Measurements from ENCODE around the gene HORMAD2.
"Not testable (repeated sequence)": the region's sequence is repeated elsewhere in the genome, so short reads cannot be mapped to it uniquely, and the experiment has no call there.

Gene HORMAD2

DNA sequence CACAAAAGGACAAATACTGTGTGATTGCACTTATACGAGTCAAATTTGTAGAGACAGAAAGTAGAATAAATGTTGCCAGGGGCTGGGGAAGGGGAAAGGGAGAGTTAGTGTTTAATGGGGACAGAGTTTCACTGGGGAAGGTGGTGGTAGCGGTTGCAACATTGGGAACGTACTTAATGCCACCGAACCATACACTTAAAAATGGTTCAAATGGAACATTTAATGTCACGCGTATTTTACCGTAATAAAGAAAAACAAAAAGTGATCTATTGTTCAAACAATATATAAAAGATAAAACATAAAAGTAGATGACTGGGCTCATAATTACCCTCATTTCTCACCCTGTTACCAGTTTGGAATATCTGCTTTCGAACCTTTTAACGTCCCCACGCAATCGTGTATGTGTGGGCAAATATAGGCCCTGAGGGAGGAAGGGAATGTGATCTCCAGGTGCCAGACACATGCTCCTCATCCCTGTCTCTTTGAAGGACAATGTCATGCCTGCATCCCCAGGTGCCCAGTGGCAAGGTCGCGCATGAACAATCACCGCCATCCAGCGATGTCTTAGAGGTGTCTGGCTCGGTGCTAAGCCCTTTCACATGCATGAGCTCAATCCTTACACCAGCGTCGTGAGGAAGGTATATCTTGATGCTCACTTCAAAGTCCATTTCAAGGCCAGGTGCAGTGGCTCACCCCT lies 131.0 kb downstream of the HORMAD2 start:
- H3K36me3 ChIP-seq (ENCODE audit: control insufficient read depth, insufficient read depth, low read length), result no peaks in the 10 kb centered on the region
- no peaks in the 10 kb centered on the region for H3K9me3 ChIP-seq (ENCODE audit: control insufficient read depth, insufficient read depth, low read depth, low read length)
- H3K9ac ChIP-seq (ENCODE audit: low read length), result no peak overlapping the region
- H3K4me3 ChIP-seq (ENCODE audit: low read depth, low read length), result no peak overlapping the region
- H3K27ac ChIP-seq (ENCODE audit: low read depth, low read length), result no peak overlapping the region
- peaks cover 3% of the 10 kb centered on the region; the same call in 1 of the 2 replicates for H3K27me3 ChIP-seq (ENCODE audit: control insufficient read depth, insufficient read depth, low read length)
- peaks cover 35% of the 10 kb centered on the region for H3K4me1 ChIP-seq (ENCODE audit: control insufficient read depth, insufficient read depth, low read length)

DNA sequence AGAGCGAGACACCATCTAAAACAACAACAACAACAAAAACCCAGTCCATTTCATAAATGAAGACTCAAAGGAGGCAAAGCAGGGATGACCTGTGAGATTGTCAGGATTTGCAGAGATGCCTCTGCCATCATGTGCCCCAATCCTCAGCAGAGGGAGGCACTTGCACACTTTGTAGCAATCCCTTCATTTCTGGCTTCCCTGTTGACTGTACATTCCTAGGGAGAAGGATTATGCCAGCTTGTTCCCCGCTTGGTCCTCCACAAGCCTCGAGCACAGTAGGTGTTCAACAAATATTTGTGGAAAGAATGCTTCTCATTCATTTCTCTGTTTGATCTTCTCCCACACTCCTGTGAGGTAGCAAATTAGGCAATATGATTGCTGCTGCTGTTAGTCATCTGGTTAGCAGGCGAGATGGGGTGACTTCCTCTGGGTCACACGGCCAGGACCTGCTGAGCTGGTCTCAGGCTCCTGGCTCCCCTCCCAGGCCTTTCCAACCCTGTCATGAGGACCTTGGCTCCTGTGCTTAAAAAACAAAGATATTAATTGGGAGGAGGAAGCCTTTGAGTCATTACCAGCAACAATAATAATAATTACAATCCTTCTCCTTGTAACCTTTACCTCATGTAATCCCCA lies 132.2 kb downstream of the HORMAD2 start:
- Histone ChIP-seq H3K36me3 (ENCODE audit: control insufficient read depth, insufficient read depth, low read length) (no peaks in the 10 kb centered on the region), H3K9ac (ENCODE audit: low read length) (no peak overlapping the region), H3K4me1 (ENCODE audit: control insufficient read depth, insufficient read depth, low read length) (peaks cover 35% of the 10 kb centered on the region), H3K27me3 (ENCODE audit: control insufficient read depth, insufficient read depth, low read length) (peaks cover 3% of the 10 kb centered on the region; the same call in 1 of the 2 replicates), H3K9me3 (ENCODE audit: control insufficient read depth, insufficient read depth, low read depth, low read length) (no peaks in the 10 kb centered on the region), H3K4me3 (ENCODE audit: low read depth, low read length) (no peak overlapping the region), H3K27ac (ENCODE audit: low read depth, low read length) (no peak overlapping the region)

GRCh38 chr22:30212996-30213441 lies 132.8 kb downstream of the HORMAD2 start:
- Histone ChIP-seq H3K4me1 (ENCODE audit: control insufficient read depth, insufficient read depth, low read length) (peaks cover 35% of the 10 kb centered on the region), H3K36me3 (ENCODE audit: control insufficient read depth, insufficient read depth, low read length) (no peaks in the 10 kb centered on the region), H3K9me3 (ENCODE audit: control insufficient read depth, insufficient read depth, low read depth, low read length) (no peaks in the 10 kb centered on the region), H3K4me3 (ENCODE audit: low read depth, low read length) (no peak overlapping the region), H3K27ac (ENCODE audit: low read depth, low read length) (no peak overlapping the region), H3K9ac (ENCODE audit: low read length) (no peak overlapping the region), H3K27me3 (ENCODE audit: control insufficient read depth, insufficient read depth, low read length) (peaks cover 3% of the 10 kb centered on the region; the same call in 1 of the 2 replicates)

- Histone ChIP-seq H3K4me1 (ENCODE audit: control insufficient read depth, insufficient read depth, low read length) (peaks cover 26% of the 10 kb centered on the region), H3K4me3 (ENCODE audit: low read depth, low read length) (no peak overlapping the region), H3K27ac (ENCODE audit: low read depth, low read length) (no peak overlapping the region), H3K9ac (ENCODE audit: low read length) (no peak overlapping the region), H3K27me3 (ENCODE audit: control insufficient read depth, insufficient read depth, low read length) (peaks cover 3% of the 10 kb centered on the region; the same call in 1 of the 2 replicates), H3K36me3 (ENCODE audit: control insufficient read depth, insufficient read depth, low read length) (no peaks in the 10 kb centered on the region), H3K9me3 (ENCODE audit: control insufficient read depth, insufficient read depth, low read depth, low read length) (no peaks in the 10 kb centered on the region)
Measured at GRCh38 chr22:30214703-30215407, 134.6 kb downstream of the HORMAD2 start.

DNA sequence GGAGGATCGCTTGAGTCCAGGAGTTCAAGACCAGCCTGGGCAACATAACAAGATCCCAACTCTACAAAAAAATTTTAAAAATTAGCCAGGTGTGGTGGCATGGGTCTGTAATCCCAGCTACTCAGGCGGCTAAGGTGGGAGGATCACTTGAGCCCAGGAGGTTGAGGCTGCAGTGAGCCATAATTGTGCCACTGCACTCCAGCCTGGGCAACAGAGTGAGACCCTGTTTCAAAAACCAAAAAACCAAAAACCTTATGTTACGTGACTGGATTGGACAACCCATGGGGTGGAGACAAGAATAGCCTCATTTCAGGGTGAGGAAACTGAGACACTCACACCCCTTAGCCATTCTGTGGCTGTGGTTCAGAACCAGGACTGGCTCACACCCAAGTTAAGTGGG lies 136.0 kb downstream of the HORMAD2 start:
- H3K36me3 ChIP-seq (ENCODE audit: control insufficient read depth, insufficient read depth, low read length); H3K27ac ChIP-seq (ENCODE audit: low read depth, low read length): not testable (repeated sequence)
- peaks cover 15% of the 10 kb centered on the region for H3K4me1 ChIP-seq (ENCODE audit: control insufficient read depth, insufficient read depth, low read length)

GRCh38 chr22:30216710-30217109 lies 136.4 kb downstream of the HORMAD2 start:
- Histone ChIP-seq H3K9ac (ENCODE audit: low read length) (no peak overlapping the region), H3K4me1 (ENCODE audit: control insufficient read depth, insufficient read depth, low read length) (peaks cover 15% of the 10 kb centered on the region), H3K27me3 (ENCODE audit: control insufficient read depth, insufficient read depth, low read length) (peaks cover 5% of the 10 kb centered on the region; the same call in 1 of the 2 replicates), H3K27ac (ENCODE audit: low read depth, low read length) (no peak overlapping the region), H3K9me3 (ENCODE audit: control insufficient read depth, insufficient read depth, low read depth, low read length) (no peaks in the 10 kb centered on the region), H3K4me3 (ENCODE audit: low read depth, low read length) (no peak overlapping the region), H3K36me3 (ENCODE audit: control insufficient read depth, insufficient read depth, low read length) (no peaks in the 10 kb centered on the region)

More for the DNA sequence above, 136.0 kb downstream of the HORMAD2 start:
- not testable (repeated sequence) for H3K27me3 ChIP-seq (ENCODE audit: control insufficient read depth, insufficient read depth, low read length); H3K4me3 ChIP-seq (ENCODE audit: low read depth, low read length); H3K9ac ChIP-seq (ENCODE audit: low read length); H3K9me3 ChIP-seq (ENCODE audit: control insufficient read depth, insufficient read depth, low read depth, low read length)

DNA sequence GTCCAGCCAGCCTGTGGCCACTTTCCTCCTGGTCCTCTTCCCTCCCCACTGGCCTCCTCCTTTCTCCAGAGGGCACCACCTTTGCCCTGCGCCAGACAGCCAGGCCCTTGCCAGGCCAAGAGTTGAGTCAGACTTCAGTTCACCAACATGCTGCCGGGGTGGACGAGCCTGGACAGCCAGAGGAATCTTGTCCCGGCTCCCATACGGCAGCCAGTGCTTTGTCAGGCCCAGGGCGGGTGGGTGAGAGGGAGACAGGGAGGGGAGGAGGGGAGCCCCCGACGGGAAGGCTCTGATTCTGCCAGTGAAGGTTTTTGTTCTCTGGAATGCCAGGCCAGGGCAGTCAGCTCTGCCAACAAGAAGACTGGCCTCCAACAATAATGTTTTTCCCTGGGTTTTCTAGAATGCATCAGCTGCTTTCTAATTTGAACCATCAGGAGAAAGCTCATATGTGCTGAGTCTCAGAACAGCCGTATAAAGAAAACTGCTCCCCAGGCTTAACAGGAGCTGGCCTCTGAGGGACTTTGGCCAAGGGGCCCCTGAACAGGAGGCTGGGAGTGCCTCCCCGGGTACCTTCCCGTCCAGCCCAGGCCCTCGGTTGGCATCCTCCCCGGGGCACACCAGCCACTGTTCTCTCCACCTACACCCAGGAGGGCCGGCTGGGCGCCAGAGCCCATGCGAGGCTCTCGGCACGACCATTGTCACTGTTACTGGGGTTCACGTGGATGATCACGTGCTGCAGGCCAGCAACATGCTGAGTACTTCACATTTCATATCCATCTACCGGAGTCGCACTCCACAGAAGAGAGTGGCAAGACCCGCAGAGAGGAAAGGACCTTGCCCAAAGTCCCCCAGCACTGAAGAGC lies 137.7 kb downstream of the HORMAD2 start:
- H3K9me3 ChIP-seq (ENCODE audit: control insufficient read depth, insufficient read depth, low read depth, low read length), result no peaks in the 10 kb centered on the region
- H3K36me3 ChIP-seq (ENCODE audit: control insufficient read depth, insufficient read depth, low read length), result no peaks in the 10 kb centered on the region
- H3K27ac ChIP-seq (ENCODE audit: low read depth, low read length), result no peak overlapping the region
- no peak overlapping the region for H3K9ac ChIP-seq (ENCODE audit: low read length)
- peaks cover 5% of the 10 kb centered on the region; the same call in 1 of the 2 replicates for H3K27me3 ChIP-seq (ENCODE audit: control insufficient read depth, insufficient read depth, low read length)
- no peak overlapping the region for H3K4me3 ChIP-seq (ENCODE audit: low read depth, low read length)
- H3K4me1 ChIP-seq (ENCODE audit: control insufficient read depth, insufficient read depth, low read length), result peaks cover 10% of the 10 kb centered on the region

DNA sequence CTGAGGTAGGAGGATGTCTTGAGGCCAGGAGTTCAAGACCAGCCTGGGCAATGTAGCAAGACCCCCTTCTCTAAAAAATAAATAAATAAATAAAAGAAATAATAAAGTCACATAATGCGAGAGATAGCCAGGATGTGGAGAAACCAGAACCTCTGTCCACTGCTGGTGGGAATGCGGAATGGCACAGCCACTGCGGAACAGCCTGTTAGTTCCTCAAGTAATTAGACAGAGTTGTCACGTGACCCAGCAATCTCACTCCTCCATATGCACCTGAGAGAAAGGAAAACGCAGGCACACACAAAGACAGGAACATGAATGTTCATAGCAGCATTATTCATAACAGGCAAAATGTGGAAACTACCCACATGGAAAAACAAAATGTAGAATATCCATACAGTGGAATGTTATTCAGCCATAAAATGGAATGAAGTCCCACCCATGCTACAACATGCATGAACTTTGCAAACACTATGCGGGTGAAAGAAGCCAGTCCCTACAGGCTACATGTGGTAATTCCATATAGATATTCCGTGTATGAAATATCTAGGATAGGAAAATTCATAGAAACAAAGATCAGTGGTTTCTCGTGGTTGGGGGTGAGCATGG lies 138.9 kb downstream of the HORMAD2 start:
- Histone ChIP-seq H3K9me3 (ENCODE audit: control insufficient read depth, insufficient read depth, low read depth, low read length) (no peaks in the 10 kb centered on the region), H3K36me3 (ENCODE audit: control insufficient read depth, insufficient read depth, low read length) (no peaks in the 10 kb centered on the region), H3K27ac (ENCODE audit: low read depth, low read length) (no peak overlapping the region), H3K4me1 (ENCODE audit: control insufficient read depth, insufficient read depth, low read length) (peaks cover 20% of the 10 kb centered on the region), H3K4me3 (ENCODE audit: low read depth, low read length) (no peak overlapping the region), H3K27me3 (ENCODE audit: control insufficient read depth, insufficient read depth, low read length) (peaks cover 5% of the 10 kb centered on the region; the same call in 1 of the 2 replicates), H3K9ac (ENCODE audit: low read length) (no peak overlapping the region)

DNA sequence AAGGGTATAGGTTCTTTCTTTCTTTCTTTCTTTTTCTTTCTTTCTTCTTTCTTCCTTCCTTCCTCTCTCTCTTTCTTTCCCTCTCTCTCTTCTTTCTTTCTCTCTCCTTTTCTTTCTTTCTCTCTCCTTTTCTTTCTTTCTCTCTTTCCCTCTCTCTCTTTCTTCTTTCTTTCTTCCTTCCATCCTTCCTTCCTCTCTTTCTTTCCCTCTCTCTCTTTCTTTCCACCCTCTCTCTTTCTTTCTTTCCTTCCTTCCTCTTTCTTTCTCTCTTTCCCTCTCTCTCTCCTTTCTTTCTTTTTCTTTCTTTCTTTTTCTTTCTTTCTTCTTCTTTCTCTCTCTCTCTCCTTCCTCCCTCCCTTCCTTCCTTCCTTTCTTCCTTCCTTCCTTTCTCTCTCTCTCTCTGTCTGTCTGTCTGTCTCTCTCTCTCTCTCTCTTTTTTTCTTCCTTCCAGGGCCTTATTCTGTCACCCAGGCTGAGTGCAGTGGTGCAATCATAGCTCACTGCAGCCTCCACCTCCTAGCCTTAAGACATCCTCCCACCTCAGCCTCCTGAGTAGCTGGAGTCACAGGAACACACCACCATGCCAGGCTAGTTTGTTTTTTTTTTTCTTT lies 139.5 kb downstream of the HORMAD2 start:
- no peak overlapping the region for H3K4me3 ChIP-seq (ENCODE audit: low read depth, low read length)
- peaks cover 5% of the 10 kb centered on the region; the same call in 1 of the 2 replicates for H3K27me3 ChIP-seq (ENCODE audit: control insufficient read depth, insufficient read depth, low read length)
- H3K9ac ChIP-seq (ENCODE audit: low read length), result no peak overlapping the region
- H3K27ac ChIP-seq (ENCODE audit: low read depth, low read length), result no peak overlapping the region
- no peaks in the 10 kb centered on the region for H3K36me3 ChIP-seq (ENCODE audit: control insufficient read depth, insufficient read depth, low read length)
- H3K4me1 ChIP-seq (ENCODE audit: control insufficient read depth, insufficient read depth, low read length), result peaks cover 20% of the 10 kb centered on the region
- H3K9me3 ChIP-seq (ENCODE audit: control insufficient read depth, insufficient read depth, low read depth, low read length), result no peaks in the 10 kb centered on the region

All from HUES6 (cell line).